H9 (cell line): ENCODE measurements around the gene KCNMB4. TPM values are rescaled to one million over a fixed set of nuclear protein-coding genes. Genes with fewer than 3 reads are reported as not detected.

Source experiments
- DNase-seq: peaks from one replicate; pipeline ENCODE4 v3.0.0-alpha.2; 2017
- H2AFZ ChIP-seq: one replicate; pipeline ENCODE4 v1.6.1; 2013; ENCODE audit warnings: mild to moderate bottlenecking, low read length, control low read depth, moderate library complexity
- H2AK5ac ChIP-seq: 2 replicates; pipeline ENCODE4 v1.6.1; 2013; ENCODE audit warnings: low read length, control low read depth, mixed read lengths; ENCODE audit not compliant: insufficient read length
- H2BK120ac ChIP-seq: one replicate; pipeline ENCODE4 v1.6.1; 2013; ENCODE audit warnings: low read depth, mild to moderate bottlenecking, low read length, control low read depth, inconsistent platforms; ENCODE audit not compliant: poor library complexity, severe bottlenecking
- H2BK12ac ChIP-seq: 2 replicates; pipeline ENCODE4 v1.6.1; 2013; ENCODE audit warnings: low read length, control low read depth, mixed read lengths, low read depth; ENCODE audit not compliant: insufficient read length
- H2BK15ac ChIP-seq: 2 replicates; pipeline ENCODE4 v1.6.1; 2013; ENCODE audit warnings: low read depth, low read length, control low read depth
- H2BK20ac ChIP-seq: one replicate; pipeline ENCODE4 v1.6.1; 2013; ENCODE audit warnings: low read depth, mild to moderate bottlenecking, low read length, control low read depth, inconsistent platforms; ENCODE audit not compliant: poor library complexity, severe bottlenecking
- H2BK5ac ChIP-seq: 2 replicates; pipeline ENCODE4 v1.6.1; 2013; ENCODE audit warnings: low read length, control low read depth, mixed read lengths; ENCODE audit not compliant: insufficient read length
- H3K14ac ChIP-seq: 2 replicates; pipeline ENCODE4 v1.6.1; 2013; ENCODE audit warnings: low read length, control low read depth; ENCODE audit not compliant: insufficient read depth
- H3K18ac ChIP-seq: 2 replicates; pipeline ENCODE4 v1.6.1; 2013; ENCODE audit warnings: low read depth, mild to moderate bottlenecking, mixed read lengths, low read length, control low read depth; ENCODE audit not compliant: insufficient read length
- H3K23ac ChIP-seq: 2 replicates; pipeline ENCODE4 v1.6.1; 2013; ENCODE audit warnings: low read length, control low read depth, mixed read lengths, low read depth; ENCODE audit not compliant: insufficient read length
- H3K23me2 ChIP-seq: 2 replicates; pipeline ENCODE4 v1.6.1; 2013; ENCODE audit warnings: low read depth, mild to moderate bottlenecking, mixed read lengths, low read length, control low read depth; ENCODE audit not compliant: insufficient read length, poor library complexity, severe bottlenecking
- H3K27ac ChIP-seq: 2 replicates; pipeline ENCODE4 v1.5.1; 2013; ENCODE audit warnings: low read length, control low read depth, mixed read lengths, low read depth; ENCODE audit not compliant: insufficient read length
- H3K27me3 ChIP-seq: 2 replicates; pipeline ENCODE4 v1.6.1; 2013; ENCODE audit warnings: low read length, control low read depth, inconsistent platforms; ENCODE audit not compliant: insufficient read depth
- H3K4ac ChIP-seq: 2 replicates; pipeline ENCODE4 v1.6.1; 2013; ENCODE audit warnings: low read depth, mild to moderate bottlenecking, control low read depth, inconsistent platforms, low read length, moderate library complexity
- H3K4me1 ChIP-seq: 2 replicates; pipeline ENCODE4 v1.6.1; 2013; ENCODE audit warnings: low read length, control low read depth, inconsistent platforms; ENCODE audit not compliant: insufficient read depth
- H3K4me2 ChIP-seq: 2 replicates; pipeline ENCODE4 v1.6.1; 2013; ENCODE audit warnings: low read length, control low read depth, mixed read lengths; ENCODE audit not compliant: insufficient read length, insufficient read depth
- H3K56ac ChIP-seq: 2 replicates; pipeline ENCODE4 v1.6.1; 2013; ENCODE audit warnings: low read depth, mild to moderate bottlenecking, mixed read lengths, low read length, control low read depth; ENCODE audit not compliant: insufficient read length
- H3K79me1 ChIP-seq: 2 replicates; pipeline ENCODE4 v1.6.1; 2013; ENCODE audit warnings: low read depth, mild to moderate bottlenecking, moderate library complexity, low read length, control low read depth, inconsistent platforms; ENCODE audit not compliant: insufficient read depth, poor library complexity, severe bottlenecking
- H3K79me2 ChIP-seq: 2 replicates; pipeline ENCODE4 v1.6.1; 2013; ENCODE audit warnings: low read length, control low read depth, inconsistent platforms; ENCODE audit not compliant: insufficient read depth
- H3K9ac ChIP-seq: 2 replicates; pipeline ENCODE4 v1.6.1; 2013; ENCODE audit warnings: low read length, control low read depth, mixed read lengths; ENCODE audit not compliant: insufficient read length; ENCODE audit errors: extremely low read depth
- H3K9me3 ChIP-seq: one replicate; pipeline ENCODE4 v1.6.1; 2013; ENCODE audit warnings: low read depth, low read length, inconsistent platforms; ENCODE audit not compliant: control insufficient read depth
- H3T11ph ChIP-seq: one replicate; pipeline ENCODE4 v1.6.1; 2013; ENCODE audit warnings: mild to moderate bottlenecking, low read length, control low read depth, inconsistent platforms
- H4K20me1 ChIP-seq: one replicate; pipeline ENCODE4 v1.6.1; 2013; ENCODE audit not compliant: control insufficient read depth, insufficient read length, insufficient read depth
- H4K5ac ChIP-seq: 2 replicates; pipeline ENCODE4 v1.6.1; 2013; ENCODE audit warnings: low read depth, mild to moderate bottlenecking, mixed read lengths, low read length, control low read depth; ENCODE audit not compliant: insufficient read length
- H4K8ac ChIP-seq: replicated peaks from 2 replicates; pipeline ENCODE4 v1.6.1; 2013; ENCODE audit warnings: low read length, control low read depth, mixed read lengths, low read depth; ENCODE audit not compliant: insufficient read length
- H4K91ac ChIP-seq: 2 replicates; pipeline ENCODE4 v1.6.1; 2013; ENCODE audit warnings: low read depth, mild to moderate bottlenecking, moderate library complexity, mixed read lengths, low read length, control low read depth; ENCODE audit not compliant: insufficient read length
- H3K27ac Mint-ChIP-seq, 3 experiments: 2 replicates in 2 of 3; 3 replicates in 1 of 3; pipeline ENCODE4 v1.8.0; 2020 to 2021; ENCODE audit warnings: mixed read lengths in 3 of 3, mild to moderate bottlenecking in 1 of 3, moderate library complexity in 1 of 3
- H3K27me3 Mint-ChIP-seq: 2 replicates; pipeline ENCODE4 v1.8.0; 2021; ENCODE audit warnings: low read depth, mild to moderate bottlenecking, moderate library complexity, mixed read lengths
- H3K36me3 Mint-ChIP-seq, 3 experiments: 2 replicates in 2 of 3; 3 replicates in 1 of 3; pipeline ENCODE4 v1.8.0; 2020 to 2021; ENCODE audit warnings: low read depth in 3 of 3, mixed read lengths in 3 of 3; ENCODE audit not compliant: insufficient read depth in 1 of 3
- H3K4me1 Mint-ChIP-seq, 2 experiments: 2 replicates each; pipeline ENCODE4 v1.8.0; 2020; ENCODE audit warnings: mixed read lengths in 2 of 2
- H3K4me3 Mint-ChIP-seq, 2 experiments: 2 replicates in 1 of 2; 3 replicates in 1 of 2; pipeline ENCODE4 v1.8.0; 2020 to 2021; ENCODE audit warnings: mild to moderate bottlenecking in 2 of 2, mixed read lengths in 2 of 2, moderate library complexity in 1 of 2
- H3K9me3 Mint-ChIP-seq, 2 experiments: 2 replicates in 1 of 2; 3 replicates in 1 of 2; pipeline ENCODE4 v1.8.0; 2020; ENCODE audit warnings: mild to moderate bottlenecking in 2 of 2, mixed read lengths in 2 of 2, moderate library complexity in 1 of 2
- WGBS: extraction: QIAGEN DNeasy Blood & Tissue Kit; methylation state at CpG from one replicate; pipeline ENCODE4 v1.1.7; 2013; ENCODE audit warnings: missing lambda C conversion rate, low lambda C conversion rate, mixed read lengths; ENCODE audit not compliant: insufficient read length; ENCODE audit errors: extremely low coverage; 5-methylcytosine and 5-hydroxymethylcytosine counted together
- total RNA-seq: library from RNA; stranded (reverse); gene quantifications from 2 replicates; pipeline ENCODE4 v1.2.1, GENCODE V29; 2021
- TF ChIP-seq, protein P1 (sequence below): fragments of 200-600 bp; sonication (generic); conservative IDR thresholded peaks from 3 replicates; pipeline ENCODE4 v1.8.0; 2021; ENCODE audit warnings: antibody characterized with exemption, mild to moderate bottlenecking

KCNMB4 gene
- total RNA-seq, 1 experiment from 2014 or later, result 16.2 TPM

DNA sequence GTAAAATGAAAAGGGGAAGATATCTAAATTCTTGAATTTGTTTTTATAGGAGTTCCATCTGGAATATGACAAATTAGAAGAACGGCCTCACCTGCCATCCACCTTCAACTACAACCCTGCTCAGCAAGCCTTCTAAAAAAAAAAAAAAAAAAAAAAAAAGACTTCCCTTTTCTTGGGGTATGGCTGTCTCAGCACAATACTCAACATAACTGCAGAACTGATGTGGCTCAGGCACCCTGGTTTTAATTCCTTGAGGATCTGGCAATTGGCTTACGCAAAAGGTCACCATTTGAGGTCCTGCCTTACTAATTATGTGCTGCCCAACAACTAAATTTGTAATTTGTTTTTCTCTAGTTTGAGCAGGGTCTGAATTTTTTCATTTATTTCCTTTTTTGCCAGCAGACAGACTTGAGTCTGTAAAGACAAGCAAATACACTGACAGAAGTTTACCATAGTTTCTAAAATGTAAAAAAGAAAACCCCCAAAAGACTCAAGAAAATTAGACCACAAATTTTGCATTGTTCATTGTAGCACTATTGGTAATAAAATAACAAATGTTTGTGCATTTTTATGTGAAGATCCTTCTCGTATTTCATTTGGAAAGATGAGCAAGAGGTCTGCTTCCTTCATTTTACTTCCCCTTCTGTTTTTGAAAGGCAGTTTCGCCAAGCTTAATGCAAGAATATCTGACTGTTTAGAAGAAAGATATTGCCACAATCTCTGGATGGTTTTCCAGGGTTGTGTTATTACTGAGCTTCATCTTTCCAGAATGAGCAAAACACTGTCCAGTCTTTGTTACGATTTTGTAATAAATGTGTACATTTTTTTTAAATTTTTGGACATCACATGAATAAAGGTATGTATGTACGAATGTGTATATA lies 12.1 kb upstream of the KCNMB4 start:
- H2AFZ ChIP-seq, result no peak overlapping the region
- H3K27me3 ChIP-seq, result no peaks in the 10 kb centered on the region
- H4K20me1 ChIP-seq, result no peaks in the 10 kb centered on the region
- no peak for DNase-seq
- H3K4me1 ChIP-seq, result no peaks in the 10 kb centered on the region
- H3K27ac ChIP-seq, result no peak overlapping the region
- no peaks in the 10 kb centered on the region for H3K9me3 ChIP-seq
- H4K91ac ChIP-seq, result no peak overlapping the region
- H3K23ac ChIP-seq, result no peak overlapping the region
- no peak overlapping the region for H3K14ac ChIP-seq
- no peak overlapping the region for H3K9ac ChIP-seq
- H2BK120ac ChIP-seq, result no peak overlapping the region
- H2BK15ac ChIP-seq, result no peak overlapping the region
- no peak overlapping the region for H2BK5ac ChIP-seq
- H3T11ph ChIP-seq, result no peak overlapping the region
- no peak overlapping the region for H3K56ac ChIP-seq
- no peak overlapping the region for H3K4ac ChIP-seq
- H3K23me2 ChIP-seq, result no peaks in the 10 kb centered on the region
- Mint-ChIP-seq H3K9me3 (no peaks in the 10 kb centered on the region), H3K4me1 (no peaks in the 10 kb centered on the region), H3K4me3 (no peak overlapping the region), H3K27me3 (no peaks in the 10 kb centered on the region), H3K36me3 (peaks cover 5 to 20% (median 19%) of the 10 kb centered on the region in 3 experiments), H3K27ac (no peak overlapping the region)
- no CpG with 5 or more reads among the region's 6 CpGs for WGBS
- no peaks in the 10 kb centered on the region for H3K79me2 ChIP-seq
- H2BK20ac ChIP-seq, result no peak overlapping the region
- H2BK12ac ChIP-seq, result no peak overlapping the region
- no peak overlapping the region for H3K4me2 ChIP-seq
- TF ChIP-seq, protein P1, sequence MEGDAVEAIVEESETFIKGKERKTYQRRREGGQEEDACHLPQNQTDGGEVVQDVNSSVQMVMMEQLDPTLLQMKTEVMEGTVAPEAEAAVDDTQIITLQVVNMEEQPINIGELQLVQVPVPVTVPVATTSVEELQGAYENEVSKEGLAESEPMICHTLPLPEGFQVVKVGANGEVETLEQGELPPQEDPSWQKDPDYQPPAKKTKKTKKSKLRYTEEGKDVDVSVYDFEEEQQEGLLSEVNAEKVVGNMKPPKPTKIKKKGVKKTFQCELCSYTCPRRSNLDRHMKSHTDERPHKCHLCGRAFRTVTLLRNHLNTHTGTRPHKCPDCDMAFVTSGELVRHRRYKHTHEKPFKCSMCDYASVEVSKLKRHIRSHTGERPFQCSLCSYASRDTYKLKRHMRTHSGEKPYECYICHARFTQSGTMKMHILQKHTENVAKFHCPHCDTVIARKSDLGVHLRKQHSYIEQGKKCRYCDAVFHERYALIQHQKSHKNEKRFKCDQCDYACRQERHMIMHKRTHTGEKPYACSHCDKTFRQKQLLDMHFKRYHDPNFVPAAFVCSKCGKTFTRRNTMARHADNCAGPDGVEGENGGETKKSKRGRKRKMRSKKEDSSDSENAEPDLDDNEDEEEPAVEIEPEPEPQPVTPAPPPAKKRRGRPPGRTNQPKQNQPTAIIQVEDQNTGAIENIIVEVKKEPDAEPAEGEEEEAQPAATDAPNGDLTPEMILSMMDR, result no peak
- no peaks in the 10 kb centered on the region for H3K79me1 ChIP-seq
- no peak overlapping the region for H2AK5ac ChIP-seq
- no peak overlapping the region for H3K18ac ChIP-seq
- H4K5ac ChIP-seq, result no peak overlapping the region
- H4K8ac ChIP-seq, result no peak overlapping the region
